Neural crest cell (in vitro differentiated cells): ENCODE data around the gene KIF21B. TPM values are rescaled to one million over a fixed set of nuclear protein-coding genes. Genes with fewer than 3 reads are reported as not detected.

Experiments
- DNase-seq: peaks from one replicate; pipeline ENCODE4 v3.0.0; 2021; ENCODE audit warnings: low read depth, mixed read lengths, low spot score
- H3K27ac Mint-ChIP-seq: one replicate; pipeline ENCODE4 v1.8.0; 2021; ENCODE audit warnings: mild to moderate bottlenecking, mixed read lengths; ENCODE audit not compliant: unreplicated experiment
- H3K27me3 Mint-ChIP-seq: 2 replicates; pipeline ENCODE4 v1.8.0; 2021; ENCODE audit warnings: low read depth, mild to moderate bottlenecking, mixed read lengths
- H3K36me3 Mint-ChIP-seq: 2 replicates; pipeline ENCODE4 v1.8.0; 2021; ENCODE audit warnings: low read depth, mild to moderate bottlenecking, mixed read lengths
- H3K4me1 Mint-ChIP-seq: 2 replicates; pipeline ENCODE4 v1.8.0; 2021; ENCODE audit warnings: mixed read lengths
- H3K4me3 Mint-ChIP-seq: one replicate; pipeline ENCODE4 v1.8.0; 2021; ENCODE audit warnings: mild to moderate bottlenecking, mixed read lengths
- H3K9me3 Mint-ChIP-seq: 2 replicates; pipeline ENCODE4 v1.8.0; 2021; ENCODE audit warnings: mixed read lengths
- total RNA-seq: library from RNA; stranded (reverse); gene quantifications from 2 replicates; pipeline ENCODE4 v1.2.1, GENCODE V29; 2021
- TF ChIP-seq, protein P1 (sequence below): fragments of 200-600 bp; sonication (generic); conservative IDR thresholded peaks from 2 replicates; pipeline ENCODE4 v1.5.0; 2021; ENCODE audit warnings: antibody characterized with exemption, mild to moderate bottlenecking

KIF21B gene
- total RNA-seq, 1 donor from 2014 or later = 28.9 TPM

DNA sequence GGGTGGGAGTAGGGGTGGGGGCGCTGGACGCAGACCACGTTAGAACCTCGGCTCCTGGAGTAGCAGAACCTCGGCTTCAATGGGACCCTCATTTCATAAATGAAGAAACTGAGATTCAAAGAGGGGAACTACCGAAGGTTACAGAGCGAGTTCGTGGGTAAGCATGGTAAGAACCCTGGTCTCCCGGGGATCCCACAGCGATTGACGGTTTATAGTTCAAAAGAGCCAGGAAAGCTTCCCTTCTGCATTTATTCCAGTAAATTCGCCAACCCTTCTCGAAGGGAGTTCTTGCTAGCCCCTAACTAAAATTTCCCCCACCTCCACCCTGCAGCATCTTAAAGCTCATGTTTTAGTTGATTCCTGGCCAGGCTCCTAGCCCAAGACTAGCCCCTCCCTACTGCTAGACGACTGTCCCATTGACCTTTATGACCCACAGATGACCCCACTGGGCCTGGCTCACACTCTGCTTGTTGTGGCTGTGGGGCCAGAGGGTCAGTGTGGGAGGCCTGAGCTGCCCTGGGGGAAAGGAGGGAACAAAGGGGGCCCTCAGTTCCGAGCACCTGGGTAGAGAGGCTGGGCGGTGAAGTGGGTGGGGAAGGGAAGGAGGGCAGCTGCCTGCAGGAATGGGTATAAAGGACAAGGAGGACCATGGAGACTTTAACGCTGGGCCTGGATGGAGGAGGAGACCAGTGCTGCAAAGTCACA lies 558 bp upstream of the KIF21B start:
- TF ChIP-seq, protein P1, sequence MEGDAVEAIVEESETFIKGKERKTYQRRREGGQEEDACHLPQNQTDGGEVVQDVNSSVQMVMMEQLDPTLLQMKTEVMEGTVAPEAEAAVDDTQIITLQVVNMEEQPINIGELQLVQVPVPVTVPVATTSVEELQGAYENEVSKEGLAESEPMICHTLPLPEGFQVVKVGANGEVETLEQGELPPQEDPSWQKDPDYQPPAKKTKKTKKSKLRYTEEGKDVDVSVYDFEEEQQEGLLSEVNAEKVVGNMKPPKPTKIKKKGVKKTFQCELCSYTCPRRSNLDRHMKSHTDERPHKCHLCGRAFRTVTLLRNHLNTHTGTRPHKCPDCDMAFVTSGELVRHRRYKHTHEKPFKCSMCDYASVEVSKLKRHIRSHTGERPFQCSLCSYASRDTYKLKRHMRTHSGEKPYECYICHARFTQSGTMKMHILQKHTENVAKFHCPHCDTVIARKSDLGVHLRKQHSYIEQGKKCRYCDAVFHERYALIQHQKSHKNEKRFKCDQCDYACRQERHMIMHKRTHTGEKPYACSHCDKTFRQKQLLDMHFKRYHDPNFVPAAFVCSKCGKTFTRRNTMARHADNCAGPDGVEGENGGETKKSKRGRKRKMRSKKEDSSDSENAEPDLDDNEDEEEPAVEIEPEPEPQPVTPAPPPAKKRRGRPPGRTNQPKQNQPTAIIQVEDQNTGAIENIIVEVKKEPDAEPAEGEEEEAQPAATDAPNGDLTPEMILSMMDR = no peak
- Mint-ChIP-seq H3K4me3 (peak overlapping the region; percentile 84), H3K36me3 (no peaks in the 10 kb centered on the region), H3K27me3 (peaks cover 7% of the 10 kb centered on the region), H3K27ac (no peak overlapping the region), H3K9me3 (no peaks in the 10 kb centered on the region), H3K4me1 (peaks cover 68% of the 10 kb centered on the region)
- DNase-seq = peak; percentile 70

DNA sequence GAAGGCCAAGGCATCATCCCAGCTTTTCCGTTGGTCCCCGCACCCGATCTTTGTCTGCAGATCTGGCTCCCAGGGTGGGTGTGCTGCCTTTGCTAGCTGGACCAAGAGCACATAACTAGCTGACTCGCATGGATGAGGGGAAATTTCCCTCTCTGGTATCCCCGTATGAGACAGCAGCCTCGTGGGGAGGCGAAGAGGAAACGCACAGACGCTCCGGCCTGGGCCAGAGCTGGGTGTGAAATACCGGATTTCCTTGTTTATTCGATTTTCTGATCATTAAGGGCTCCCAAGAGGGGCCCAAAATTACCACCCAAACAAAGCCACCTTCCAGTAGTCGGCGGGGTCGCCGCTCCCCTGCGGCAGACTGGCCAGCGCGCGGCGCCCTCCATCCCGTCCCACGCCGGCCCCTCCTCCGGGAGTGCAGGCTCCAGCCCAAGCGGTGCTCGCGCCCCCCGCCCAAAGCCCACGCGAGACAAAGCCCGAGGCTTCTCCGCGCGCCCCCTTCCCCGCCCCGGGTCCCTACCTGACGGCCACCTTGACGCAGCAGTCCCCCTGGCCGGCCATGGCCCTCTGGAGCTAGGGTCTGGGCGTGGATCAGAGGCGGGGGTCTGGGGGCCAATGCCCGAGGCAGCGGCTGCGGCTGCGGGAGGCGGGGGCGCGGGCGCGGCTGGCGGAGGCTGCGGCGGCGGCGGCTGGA lies 546 bp downstream of the KIF21B start:
- Mint-ChIP-seq H3K4me3 (peak overlapping the region; percentile 91), H3K4me1 (peaks cover 67% of the 10 kb centered on the region), H3K27ac (peak overlapping the region; percentile 20), H3K9me3 (no peaks in the 10 kb centered on the region), H3K36me3 (no peaks in the 10 kb centered on the region), H3K27me3 (peaks cover 7% of the 10 kb centered on the region)
- DNase-seq = peak; percentile 45
- TF ChIP-seq, protein P1 = peak; percentile 22

DNA sequence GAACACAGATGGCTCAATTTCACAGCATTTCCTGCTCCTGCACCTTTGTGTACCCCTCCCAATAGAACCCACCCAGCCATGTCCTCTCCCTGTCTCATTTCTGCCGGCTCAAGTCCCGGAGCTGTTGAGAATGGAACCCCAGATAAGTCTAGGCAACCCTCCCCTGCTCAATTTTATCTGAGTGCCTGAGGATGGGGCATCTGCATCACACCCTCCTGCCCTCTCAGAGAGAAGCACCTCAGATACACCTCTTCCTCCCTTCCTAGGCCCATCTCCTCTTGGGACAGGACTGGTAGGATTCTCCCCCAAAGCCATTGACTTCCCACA lies 1.1 kb downstream of the KIF21B start:
- no peaks in the 10 kb centered on the region for H3K9me3 Mint-ChIP-seq
- peaks cover 67% of the 10 kb centered on the region for H3K4me1 Mint-ChIP-seq

DNA sequence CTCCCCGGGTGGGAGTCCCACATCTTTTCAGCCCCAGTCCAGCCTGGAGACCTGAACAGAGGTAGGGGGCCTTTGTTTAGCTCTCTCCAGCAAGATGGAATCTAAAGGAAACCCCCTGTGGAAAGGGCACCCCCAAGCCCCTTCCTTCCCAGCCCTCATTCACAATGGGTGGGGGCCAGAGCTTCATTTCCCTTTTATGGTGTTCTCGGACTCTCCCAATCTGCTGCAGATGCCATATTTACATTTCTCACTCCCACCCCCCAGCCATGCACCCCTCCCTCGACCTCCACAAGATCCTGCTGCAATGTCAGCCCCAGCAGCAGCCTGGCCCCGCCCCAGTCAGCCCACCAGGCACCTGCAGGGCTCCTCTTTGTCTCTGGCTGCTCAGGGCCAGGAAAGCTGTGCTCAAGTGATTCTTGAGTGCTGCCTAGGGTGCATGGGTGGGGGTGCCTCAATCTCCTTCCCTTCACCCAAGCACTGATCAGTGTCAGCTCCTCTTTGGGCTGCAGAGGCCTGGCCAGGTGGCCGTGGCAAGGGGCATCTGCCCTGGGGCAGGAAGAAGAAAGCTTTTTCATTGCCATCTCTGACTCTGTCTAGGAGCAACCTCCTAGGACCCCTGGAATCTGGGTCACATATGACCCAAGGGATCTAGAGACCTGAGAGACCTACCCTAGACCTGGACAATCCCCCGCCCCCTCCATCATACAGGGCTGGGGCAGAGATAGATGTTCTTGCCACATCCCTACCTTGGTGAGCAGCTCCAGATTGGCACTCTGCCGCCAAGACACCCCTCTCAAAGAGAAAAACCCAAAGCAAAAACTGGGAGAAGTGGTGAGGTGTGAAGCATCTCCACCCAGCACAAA lies 1.7 kb downstream of the KIF21B start:
- DNase-seq = no peak
- Mint-ChIP-seq H3K27ac (no peak overlapping the region), H3K4me1 (peaks cover 70% of the 10 kb centered on the region), H3K9me3 (no peaks in the 10 kb centered on the region), H3K36me3 (no peaks in the 10 kb centered on the region), H3K4me3 (peak overlapping the region; percentile 91), H3K27me3 (peaks cover 7% of the 10 kb centered on the region)
- TF ChIP-seq, protein P1 = no peak

More for the DNA sequence above, 1.1 kb downstream of the KIF21B start:
- peak overlapping the region; percentile 91 for H3K4me3 Mint-ChIP-seq
- H3K27me3 Mint-ChIP-seq = peaks cover 7% of the 10 kb centered on the region
- H3K36me3 Mint-ChIP-seq = no peaks in the 10 kb centered on the region
- TF ChIP-seq, protein P1 = no peak
- no peak for DNase-seq
- peak overlapping the region; percentile 20 for H3K27ac Mint-ChIP-seq
